ENCODE data around the gene RAB6B.
"Not testable (repeated sequence)": the region's sequence is repeated elsewhere in the genome, so short reads cannot be mapped to it uniquely, and the experiment has no call there.

The RAB6B gene

GRCh38 chr3:133799794-133800585, 95.7 kb downstream of the RAB6B start:
- no peak for DNase-seq

GRCh38 chr3:133797396-133798105, 98.1 kb downstream of the RAB6B start:
- DNase-seq, result no peak

- peak; percentile 27 for DNase-seq
Observed at GRCh38 chr3:133792171-133792763, 103.4 kb downstream of the RAB6B start.

GRCh38 chr3:133788024-133788423, 107.7 kb downstream of the RAB6B start:
- no peak for DNase-seq

- no peak for DNase-seq
Observed at GRCh38 chr3:133783762-133784161, 111.9 kb downstream of the RAB6B start.

- no peak for DNase-seq
Observed at GRCh38 chr3:133782454-133782853, 113.2 kb downstream of the RAB6B start.

- no peak for DNase-seq
Observed at GRCh38 chr3:133781570-133781969, 114.1 kb downstream of the RAB6B start.

GRCh38 chr3:133780756-133781155, 114.9 kb downstream of the RAB6B start:
- not testable (repeated sequence) for DNase-seq

GRCh38 chr3:133779626-133780203, 116.0 kb downstream of the RAB6B start:
- no peak for DNase-seq

- no peak for DNase-seq
Observed at GRCh38 chr3:133777807-133778568, 117.7 kb downstream of the RAB6B start.

GRCh38 chr3:133776794-133777438, 118.8 kb downstream of the RAB6B start:
- no peak for DNase-seq

- no peak for DNase-seq
Observed at GRCh38 chr3:133775835-133776234, 119.8 kb downstream of the RAB6B start.

GRCh38 chr3:133775309-133775708, 120.4 kb downstream of the RAB6B start:
- DNase-seq, result no peak

Data from RPMI8226 (cell line).